Hematopoietic multipotent progenitor cell (in vitro differentiated cells): ENCODE data around the gene TMEM30B. TPM values are rescaled to one million over a fixed set of nuclear protein-coding genes. Genes with fewer than 3 reads are reported as not detected.

Source experiments
- DNase-seq, 3 donors: peaks; one replicate each; pipeline ENCODE4 v3.0.0-alpha.2; 2011 to 2015; ENCODE audit warnings: low read depth in 2 of 3, low spot score in 2 of 3
- total RNA-seq: library from RNA; depleted of rRNA; stranded (reverse); fragments of >200 nt; gene quantifications from one replicate; pipeline ENCODE4 v1.2.3, GENCODE V29; 2012

Gene TMEM30B
- total RNA-seq, 1 donor: 0.54 TPM

DNA sequence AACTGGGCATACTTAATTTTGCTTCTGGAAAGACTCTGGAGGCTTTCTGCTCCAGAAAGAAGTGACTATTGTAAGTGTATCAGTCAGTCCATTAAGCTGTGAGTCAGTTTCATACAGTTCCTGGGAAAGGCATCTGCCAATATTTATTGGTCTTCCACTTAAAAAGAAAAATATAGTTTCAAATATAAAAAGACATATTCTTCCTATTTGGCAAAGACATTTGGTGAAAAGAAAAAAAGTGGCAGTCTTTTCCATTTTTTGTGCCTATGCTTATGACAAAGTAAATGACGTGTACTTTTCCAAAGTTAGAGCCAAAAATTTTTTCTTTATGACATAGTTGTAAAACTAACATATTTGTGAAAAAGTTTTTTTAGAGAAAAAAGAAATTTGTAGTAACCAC lies 12.3 kb downstream of the TMEM30B start:
- no peak for DNase-seq

DNA sequence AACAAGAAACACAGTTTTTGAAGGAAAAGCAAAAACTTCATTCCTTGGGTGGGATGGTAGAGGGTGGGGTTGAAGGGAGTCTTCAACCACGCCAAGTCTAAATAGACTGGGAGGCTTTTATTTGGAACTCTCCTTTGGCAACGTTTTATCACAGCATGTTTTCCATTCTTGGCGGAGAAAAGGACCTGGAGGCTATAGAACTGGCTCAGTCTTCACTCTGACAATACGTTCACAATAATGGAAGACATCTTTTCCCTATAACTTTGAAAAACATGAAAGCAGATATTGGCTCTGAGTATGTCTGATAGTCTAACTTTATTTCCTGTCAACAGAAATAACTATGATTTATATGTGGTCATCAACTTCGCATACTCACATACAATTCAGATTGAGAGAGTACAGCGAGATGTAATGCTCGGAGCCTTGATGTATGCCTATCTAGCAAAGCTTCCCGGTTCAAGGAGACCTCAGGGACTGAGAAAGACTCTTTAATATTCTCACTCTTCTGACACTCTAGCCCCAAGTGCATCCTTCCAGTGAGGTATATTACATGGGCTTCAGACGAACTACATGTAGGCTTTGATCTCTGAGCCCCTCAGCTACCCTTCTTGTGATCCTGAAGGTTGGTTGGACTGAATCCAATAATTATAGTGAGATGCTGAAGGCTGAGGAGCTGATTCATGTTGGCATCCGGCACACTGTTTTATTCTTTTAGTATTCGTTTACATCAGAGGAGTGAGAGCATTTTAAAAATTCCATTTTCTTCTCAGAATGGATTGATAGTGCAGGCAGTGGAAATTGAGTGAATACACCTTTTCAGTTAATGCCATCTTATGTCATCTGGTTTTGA lies 14.0 kb downstream of the TMEM30B start:
- no peak for DNase-seq

DNA sequence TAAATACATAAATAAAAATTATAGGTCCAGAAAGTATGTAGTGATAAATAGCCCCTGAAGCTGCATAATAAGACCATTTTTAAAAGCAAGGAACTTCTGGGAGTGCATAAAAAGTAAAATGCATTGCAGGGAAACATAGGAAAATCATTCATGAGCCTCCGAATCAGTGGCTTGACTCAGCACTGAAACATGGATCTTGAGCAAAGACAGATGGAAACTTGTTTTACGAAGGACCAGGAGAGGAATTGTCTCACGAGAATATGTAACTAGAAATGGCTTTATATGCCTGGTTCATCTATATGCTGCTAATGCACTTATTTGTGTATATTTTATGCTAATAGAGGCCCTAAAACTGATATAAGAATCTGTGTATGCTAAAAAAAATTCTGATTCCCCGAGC lies 14.7 kb downstream of the TMEM30B start:
- DNase-seq: no peak

DNA sequence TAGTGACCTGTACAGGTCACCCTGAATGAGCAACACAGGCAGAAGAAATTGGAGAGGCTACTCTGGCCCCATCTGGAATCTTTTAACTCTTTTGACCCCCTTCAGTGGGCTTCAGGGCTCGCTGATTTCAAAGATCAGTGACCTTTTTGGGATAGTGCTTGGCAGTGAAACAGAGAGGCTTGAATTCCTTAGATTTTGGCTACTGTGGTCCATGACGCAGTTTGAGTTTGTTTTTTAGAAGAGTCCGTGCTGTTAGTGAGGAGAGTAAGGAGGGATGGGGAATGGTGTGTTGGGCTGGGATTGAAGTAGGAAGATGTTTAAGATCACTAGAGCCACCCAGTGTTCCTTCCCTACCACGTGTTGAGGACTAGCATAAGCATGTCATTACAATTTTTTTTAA lies 16.5 kb downstream of the TMEM30B start:
- DNase-seq: no peak

DNA sequence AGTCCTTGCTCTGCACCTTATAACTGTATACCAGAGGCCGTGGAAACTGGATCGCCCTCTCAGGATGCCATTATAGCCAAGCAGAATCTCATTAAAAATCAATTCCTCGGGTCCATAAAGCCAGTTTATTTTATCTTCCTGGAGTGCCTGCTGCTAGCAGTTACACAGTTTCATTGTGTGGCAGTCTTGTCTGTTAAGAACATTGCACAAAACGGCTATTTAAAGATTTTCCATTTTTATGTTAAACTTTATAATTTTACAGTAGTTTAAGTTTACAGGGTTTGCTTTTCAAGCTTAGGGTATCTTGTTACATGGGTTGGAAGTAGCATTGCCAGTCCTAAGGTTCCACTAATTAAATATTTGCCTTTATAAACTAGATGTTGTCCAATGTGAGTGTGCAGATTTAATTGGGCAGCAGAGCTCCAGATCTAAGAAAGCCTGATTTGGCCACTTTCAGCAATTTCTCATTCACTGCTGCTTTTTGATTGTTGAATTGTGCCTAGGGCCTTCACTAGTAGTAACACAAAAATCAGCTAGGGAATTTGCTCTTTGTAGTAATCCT lies 17.0 kb downstream of the TMEM30B start:
- DNase-seq: no peak

DNA sequence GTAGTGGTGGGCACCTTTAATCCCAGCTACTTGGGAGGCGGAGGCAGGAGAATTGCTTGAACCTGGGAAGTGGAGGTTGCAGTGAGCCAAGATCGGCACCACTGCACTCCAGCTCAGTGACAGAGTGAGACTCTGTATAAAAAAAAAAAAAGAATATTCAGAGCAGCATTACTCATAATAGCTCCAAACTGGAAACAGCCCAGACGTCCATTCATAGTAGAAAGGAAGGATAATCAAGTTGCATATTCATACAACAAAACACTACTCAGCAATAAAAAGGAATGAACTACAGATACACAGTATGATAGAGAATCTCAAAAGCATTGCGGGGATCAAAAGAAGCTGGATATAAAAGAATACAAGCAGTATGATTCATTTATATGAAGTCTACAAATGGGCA lies 19.1 kb downstream of the TMEM30B start:
- no peak for DNase-seq

DNA sequence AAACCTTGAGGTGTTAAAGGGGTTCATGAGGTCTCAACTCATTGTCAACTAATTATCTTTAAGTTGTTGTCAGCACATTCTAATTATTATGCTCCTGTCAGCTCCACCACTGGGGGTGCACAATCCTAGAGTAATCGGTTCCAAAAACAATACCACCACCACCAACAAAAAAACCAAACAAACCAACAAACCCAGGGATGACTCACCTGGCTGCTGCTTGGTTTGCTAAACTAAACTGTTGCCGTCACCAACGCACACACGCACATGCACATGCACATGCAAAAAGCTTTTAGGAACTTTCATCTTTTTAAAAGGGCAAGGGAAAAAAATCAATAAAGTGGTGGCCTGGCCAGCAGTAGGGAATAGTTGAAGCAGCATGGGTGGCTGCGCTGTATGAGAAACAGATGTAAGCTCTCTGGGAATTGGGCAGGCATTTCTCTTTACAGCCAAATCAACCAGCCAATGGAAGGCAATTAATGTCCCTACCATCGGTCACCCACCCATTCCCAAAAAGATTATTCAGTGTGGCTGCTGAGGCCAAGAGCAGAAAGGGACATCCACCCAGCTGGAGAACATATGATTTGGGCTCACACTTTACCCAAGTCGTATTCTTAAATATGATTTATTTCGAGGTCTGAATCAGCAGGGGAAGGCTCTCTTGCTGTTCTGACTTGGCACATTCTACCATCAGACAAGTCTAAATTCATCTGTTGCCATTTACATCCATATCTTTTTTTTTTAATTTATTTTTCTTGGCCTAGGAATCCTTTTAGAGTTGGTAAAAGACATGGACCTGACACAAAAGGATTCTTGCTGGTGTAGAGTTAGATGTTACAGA lies 20.0 kb downstream of the TMEM30B start:
- DNase-seq: no peak

DNA sequence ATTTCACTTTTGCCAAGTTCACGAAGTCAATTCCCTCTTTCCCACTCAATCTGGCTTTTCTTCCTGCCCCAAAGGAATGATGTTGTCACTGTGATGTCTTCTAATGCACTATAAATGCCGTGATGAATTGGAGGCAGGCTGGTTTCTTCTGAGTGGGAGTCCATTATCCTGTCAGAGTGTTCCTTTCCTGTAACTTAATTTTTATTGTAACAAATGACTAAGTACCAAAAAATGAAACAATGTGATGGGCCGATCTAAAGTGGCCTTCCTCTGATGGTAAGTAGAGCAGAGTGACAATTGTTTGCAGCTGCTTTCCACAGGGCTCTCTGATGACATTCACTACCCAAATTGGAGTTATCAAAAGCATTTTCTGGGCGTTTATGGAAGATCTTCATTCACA lies 22.2 kb downstream of the TMEM30B start:
- no peak for DNase-seq

DNA sequence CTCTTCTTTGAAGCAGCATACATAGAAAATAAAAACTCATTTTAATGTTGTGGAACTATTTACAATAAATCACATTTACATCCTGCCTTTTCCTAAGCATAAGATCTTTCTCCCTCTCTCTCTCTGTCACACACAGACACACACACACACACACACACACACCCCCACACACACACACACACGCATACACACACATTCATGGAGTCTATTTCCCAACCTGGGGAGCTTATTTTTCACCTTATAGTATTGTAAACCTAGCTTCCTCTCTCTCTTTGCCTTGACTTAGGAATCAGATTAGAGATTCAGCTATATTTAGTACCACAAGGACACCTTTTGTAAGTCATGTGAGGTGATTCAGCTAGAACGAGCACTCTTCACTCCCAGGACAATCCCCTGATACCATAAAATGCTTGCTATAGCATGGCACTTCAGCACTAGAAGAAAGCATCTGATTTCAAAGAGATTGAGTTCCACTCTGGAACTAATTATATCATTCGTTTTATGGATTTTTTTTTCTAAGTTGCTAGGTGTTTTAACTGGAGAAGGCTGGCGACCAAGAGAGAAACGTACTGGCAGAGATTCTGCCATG lies 23.6 kb downstream of the TMEM30B start:
- DNase-seq: no peak

DNA sequence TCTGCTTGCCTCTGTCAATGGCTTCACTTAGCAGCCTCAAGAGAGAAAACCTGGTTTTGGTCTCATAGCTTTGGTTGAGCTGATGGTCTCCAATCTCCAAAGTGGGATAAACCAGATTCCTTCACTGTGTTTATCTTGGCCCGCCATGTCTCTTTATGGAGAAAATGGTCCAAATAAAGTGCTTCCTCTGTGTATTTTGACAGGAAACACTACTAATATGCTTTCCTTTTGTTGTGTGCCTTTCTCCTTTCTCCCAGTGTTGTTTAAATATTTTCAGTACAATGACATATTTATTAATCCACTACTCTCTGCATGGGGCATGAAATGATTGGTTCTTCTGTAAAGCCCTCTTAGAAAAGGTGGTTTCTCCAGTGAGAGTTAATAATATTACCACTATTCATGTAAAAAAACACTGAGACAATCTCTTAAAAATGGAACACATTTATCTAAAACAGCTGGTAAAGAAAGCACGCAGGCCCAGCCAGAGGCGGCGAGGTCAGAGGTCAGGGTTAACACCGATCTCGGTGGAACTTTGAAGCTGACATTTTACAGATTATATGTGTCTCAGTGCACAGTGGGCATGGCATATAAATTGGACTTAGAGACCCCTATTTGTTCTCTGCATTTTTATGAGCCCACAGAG lies 24.2 kb downstream of the TMEM30B start:
- no peak for DNase-seq

DNA sequence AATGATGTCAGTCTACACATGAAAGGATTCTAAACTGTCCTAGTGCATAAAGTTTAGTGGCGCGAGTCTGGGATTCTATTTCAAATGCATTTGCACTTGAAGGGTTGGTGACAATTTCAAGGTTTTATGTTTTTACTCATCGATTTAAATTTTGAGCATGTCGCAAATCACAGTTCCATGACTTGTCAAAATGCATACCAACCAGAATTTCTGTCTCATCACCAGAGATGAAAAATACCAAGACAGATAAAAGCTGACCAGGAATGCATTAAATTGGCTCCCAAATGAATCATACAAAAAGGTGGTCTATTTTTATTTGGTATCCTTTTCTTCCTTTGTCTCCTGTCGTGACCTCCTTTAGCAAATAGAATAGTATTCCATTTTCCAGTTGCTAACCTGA lies 25.2 kb downstream of the TMEM30B start:
- no peak for DNase-seq

DNA sequence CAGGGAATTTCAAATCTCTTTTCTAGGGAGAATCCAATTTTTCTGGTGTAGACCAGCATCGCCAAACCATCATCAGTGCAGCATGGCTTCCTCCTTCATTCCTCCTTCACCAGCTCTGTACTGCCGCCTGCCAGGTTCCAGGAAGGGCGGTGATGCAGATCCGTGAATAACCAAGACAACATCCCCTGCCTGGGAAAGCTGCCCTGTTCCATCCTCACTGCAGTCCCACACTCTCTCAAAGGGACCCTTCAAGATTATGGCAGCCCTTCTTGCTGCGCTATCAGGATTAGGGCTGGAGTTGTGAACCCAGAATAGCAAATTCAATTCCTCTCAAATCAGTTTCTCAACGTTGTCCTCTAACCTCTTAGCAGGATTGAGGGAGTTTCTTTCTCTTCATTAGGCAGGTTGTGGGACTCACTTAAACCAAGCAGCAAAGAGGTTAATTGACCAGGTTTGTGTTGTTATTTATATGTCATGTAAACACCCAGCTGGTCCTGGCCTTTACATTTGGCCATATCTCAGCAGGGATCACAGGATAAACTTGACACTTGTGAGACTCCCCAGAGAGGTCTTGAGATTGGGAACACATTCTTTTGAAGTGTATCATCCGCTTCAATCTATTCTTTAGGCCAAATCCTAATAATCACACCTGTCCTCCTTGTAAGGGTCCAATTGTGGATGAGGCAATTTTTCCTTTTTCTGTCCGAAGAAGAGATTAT lies 26.2 kb downstream of the TMEM30B start:
- DNase-seq: no peak

DNA sequence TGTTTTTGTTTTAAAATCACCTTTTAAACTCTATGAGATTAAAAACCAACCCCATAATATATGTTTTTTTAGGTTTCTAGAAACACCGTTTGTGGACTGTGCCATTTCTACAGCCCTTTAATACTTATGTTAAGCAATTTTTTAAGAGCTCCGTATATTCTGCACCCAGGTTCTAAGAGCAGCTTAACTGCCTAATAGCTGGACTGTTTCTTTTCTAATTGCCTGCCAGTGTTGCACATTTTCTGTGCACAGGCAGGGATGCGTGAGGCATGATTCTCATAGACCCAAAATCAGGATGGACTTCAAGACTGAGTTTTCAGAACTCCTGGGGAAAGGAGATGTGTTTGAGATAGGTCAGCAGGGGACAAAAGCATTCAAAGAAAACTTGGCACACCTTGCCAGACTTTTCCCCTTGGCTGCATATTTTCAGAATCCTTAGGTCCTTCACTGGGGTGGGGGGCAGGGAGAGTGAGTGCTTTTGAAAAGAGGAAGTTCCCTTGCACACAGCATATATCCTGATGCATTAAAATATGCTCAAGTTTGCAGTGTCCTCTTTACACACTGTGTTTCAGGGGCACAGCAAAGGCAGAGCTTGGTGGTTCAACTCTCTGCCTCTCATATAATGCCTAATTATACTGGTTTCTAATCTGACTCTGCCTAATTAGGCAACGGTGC lies 27.9 kb downstream of the TMEM30B start:
- peak in 1 of 3 donors; percentile 62 for DNase-seq

DNA sequence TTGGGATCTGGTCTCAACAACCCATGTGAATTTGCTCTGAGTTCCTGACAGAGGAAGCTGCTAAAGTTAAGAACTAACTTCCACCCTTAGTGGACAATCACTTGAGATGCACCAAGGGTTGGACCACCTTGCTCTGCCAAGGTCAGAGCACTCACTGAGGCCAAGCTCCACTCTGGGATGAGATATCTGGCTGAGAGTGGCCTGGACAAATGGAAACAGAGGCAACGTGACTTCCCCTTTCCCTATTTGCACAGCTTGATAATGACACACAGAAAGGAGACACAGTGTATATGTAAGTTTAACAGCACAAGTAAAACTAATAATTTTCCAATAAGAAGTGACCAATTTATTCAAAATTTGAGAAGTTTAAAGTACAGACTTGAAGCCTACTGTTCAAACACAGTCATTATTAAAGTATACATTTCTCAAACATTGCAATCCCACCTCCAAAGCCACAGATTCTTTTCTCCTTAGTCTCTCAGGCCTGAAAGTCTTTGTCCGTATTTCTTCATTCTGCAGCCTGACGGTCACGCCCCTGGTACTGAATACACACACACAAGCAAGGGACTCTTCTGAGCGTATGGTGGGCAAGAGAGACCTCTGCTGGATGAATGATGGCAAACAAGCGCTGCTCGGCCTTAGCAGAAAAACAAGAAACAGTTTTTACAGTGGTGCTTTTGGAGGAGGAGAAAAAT lies 28.6 kb downstream of the TMEM30B start:
- DNase-seq: peak; percentile 24 to 91 (median 75)

DNA sequence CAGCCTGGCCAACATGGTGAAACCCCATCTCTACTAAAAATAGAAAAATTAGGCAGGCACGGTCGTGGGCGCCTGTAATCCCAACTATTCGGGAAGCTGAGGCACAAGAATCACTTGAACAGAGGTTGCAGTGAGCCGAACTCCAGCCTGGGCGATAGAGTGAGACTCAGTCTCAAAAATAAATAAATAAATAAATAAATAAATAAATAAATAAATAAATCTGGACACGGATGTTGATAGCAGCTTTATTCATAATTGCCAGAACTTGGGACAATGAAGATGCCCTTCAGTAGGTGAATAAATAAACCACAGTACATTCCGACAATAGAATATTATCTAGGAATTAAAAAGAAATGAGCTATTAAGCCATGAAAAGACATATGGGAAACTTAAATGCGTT lies 31.1 kb downstream of the TMEM30B start:
- DNase-seq: no peak

DNA sequence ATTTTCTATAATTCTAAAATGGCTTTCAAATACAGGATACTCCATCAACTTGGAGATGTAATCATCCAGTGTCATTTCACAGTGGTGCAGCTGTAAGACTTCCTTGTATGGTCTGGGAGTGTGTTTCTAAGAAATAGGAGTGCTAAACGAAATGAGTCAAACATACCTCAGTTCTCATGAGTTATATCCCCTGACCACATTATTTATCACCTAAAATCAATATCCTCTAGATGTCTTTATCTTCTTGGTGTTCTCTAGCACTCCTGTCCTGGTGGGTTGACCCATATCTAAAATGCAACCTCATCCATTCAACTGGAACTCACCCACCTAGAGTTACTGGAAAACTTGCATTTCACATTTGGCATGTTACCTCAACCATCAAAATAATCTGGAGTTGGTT lies 33.2 kb downstream of the TMEM30B start:
- no peak for DNase-seq

DNA sequence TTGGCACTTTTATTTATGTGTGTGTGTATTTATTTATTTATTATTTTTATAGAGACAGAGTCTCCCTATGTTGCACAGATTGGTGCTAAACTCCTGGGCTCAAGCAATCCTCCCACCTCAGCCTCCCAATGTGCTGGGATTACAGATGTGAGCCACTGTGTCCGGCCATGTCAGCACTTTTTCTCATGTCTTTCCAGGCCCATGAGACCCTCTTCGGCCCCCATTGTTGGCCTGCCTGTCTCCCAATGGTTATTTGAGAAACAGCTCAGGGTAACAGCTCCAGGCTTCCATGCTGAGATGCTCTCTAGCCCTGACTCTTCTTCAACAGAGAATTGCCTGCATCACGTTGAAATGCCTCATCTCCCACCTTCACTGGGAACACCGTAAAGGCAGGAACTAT lies 34.4 kb downstream of the TMEM30B start:
- no peak for DNase-seq

DNA sequence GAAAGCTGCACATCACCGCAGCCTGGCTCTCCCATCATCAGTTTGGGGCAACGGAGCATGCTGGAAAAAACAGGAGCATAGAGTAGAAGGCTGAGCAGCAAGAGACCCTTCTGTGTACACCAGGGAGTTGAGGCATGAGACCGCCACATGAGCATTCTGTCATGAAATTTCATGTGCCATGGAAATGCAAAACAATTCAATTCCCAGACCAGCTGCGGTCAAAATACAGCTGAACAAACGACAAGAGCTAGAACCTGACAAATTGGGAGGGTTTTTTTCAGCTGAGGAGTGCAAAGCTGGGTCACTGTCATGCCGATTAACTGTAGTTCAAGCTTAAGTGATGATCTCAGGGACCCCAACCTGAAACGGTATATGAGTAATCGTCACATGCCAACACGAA lies 37.1 kb downstream of the TMEM30B start:
- DNase-seq: no peak

DNA sequence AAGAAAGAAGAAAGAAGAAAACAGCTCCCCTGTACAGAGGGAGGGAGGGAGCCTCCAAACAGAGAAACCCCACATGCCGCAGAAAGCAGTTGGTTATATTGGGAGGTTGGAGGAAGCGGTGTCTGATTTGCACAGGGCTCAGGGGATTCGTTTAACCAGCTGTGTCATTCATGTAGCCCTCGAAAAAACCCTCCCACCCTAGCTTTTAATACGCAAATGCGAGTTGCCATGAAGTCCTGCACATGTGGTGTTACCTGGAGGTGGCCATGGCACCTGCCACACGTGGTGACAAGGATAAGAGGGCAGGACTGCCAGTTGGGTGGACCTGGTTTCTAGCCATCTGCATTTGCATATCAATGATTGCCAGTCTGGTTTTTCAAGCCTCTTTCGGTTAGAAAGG lies 40.9 kb downstream of the TMEM30B start:
- no peak for DNase-seq
